C4-2B (cell line): ENCODE data around the gene HEBP1.

Experiments used
- H3K27ac ChIP-seq: fragments of 450-650 bp; 2 replicates; pipeline ENCODE4 v1.5.1; 2017
- CTCF ChIP-seq: fragments of 450-650 bp; conservative IDR thresholded peaks from 2 replicates; pipeline ENCODE4 v1.5.1; 2017; ENCODE audit warnings: mild to moderate bottlenecking
- ZFX ChIP-seq: fragments of 450-650 bp; IDR thresholded peaks from 2 replicates; pipeline ENCODE4 v1.6.1; 2017

HEBP1 gene

GRCh38 chr12:12997156-12997555 lies 2.9 kb downstream of the HEBP1 start:
- TF ChIP-seq CTCF (no peak), ZFX (no peak)
- no peak overlapping the region for H3K27ac ChIP-seq

GRCh38 chr12:12996209-12996608 lies 3.9 kb downstream of the HEBP1 start:
- H3K27ac ChIP-seq, result no peak overlapping the region
- TF ChIP-seq CTCF (no peak), ZFX (no peak)

- TF ChIP-seq ZFX (no peak), CTCF (no peak)
- no peak overlapping the region for H3K27ac ChIP-seq
Observed at GRCh38 chr12:12995088-12995487, 5.0 kb downstream of the HEBP1 start.

GRCh38 chr12:12993367-12993766 lies 6.7 kb downstream of the HEBP1 start:
- no peak overlapping the region for H3K27ac ChIP-seq
- no peak for TF ChIP-seq ZFX
- TF ChIP-seq CTCF, result no peak

- no peak overlapping the region for H3K27ac ChIP-seq
- TF ChIP-seq ZFX, result no peak
- no peak for TF ChIP-seq CTCF
Observed at GRCh38 chr12:12992418-12993130, 7.5 kb downstream of the HEBP1 start.

GRCh38 chr12:12990700-12991468 lies 9.2 kb downstream of the HEBP1 start:
- no peak for TF ChIP-seq CTCF
- no peak for TF ChIP-seq ZFX
- no peak overlapping the region; the same call in 1 of the 2 replicates for H3K27ac ChIP-seq

GRCh38 chr12:12987421-12987820 lies 12.6 kb downstream of the HEBP1 start:
- no peak overlapping the region for H3K27ac ChIP-seq
- TF ChIP-seq ZFX (no peak), CTCF (no peak)
